HG02588 (cell line): ENCODE results near the gene PARD6G.

Experiments used
- ATAC-seq: cut with Tn5 transposase; IDR thresholded peaks from one replicate; pipeline ENCODE4 v1.9.1; 2021; ENCODE audit warnings: mild to moderate bottlenecking, moderate library complexity; ENCODE audit not compliant: unreplicated experiment

PARD6G gene

DNA sequence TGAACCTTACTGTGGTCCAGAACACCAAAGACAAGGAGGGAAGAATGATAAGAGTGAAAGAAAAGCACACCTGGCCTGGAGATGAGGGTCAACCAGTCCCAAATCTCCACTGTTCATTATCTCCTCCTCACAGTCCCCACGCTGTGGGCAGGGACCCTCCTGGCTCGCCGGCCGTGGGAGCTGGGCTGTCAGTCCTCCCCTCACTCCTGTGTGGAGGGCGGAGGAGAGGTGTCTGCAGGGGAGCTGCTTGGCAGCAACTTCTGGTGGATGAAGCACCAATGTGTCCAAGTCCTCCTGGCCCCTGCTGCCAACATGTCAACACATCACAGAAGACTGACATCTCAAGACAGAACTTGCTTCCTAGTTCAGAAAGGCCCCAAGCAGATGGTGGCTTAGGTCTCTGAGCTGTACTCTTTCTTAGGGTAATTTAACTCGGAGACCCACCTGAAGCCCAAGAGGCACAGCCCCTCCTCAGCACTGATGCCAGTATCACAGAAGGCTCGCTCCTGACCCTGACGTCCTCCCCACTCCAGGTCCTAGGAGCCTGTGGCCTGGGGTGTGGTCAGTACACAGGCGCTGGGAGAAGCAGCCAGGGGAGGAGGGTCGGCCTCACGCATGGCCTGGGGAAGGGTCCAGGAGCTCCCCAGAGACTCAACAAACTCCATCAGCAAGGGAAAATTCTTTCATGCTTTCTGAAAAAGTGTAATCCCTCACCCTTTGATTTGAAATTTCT lies 54.5 kb downstream of the PARD6G start:
- no peak for ATAC-seq

DNA sequence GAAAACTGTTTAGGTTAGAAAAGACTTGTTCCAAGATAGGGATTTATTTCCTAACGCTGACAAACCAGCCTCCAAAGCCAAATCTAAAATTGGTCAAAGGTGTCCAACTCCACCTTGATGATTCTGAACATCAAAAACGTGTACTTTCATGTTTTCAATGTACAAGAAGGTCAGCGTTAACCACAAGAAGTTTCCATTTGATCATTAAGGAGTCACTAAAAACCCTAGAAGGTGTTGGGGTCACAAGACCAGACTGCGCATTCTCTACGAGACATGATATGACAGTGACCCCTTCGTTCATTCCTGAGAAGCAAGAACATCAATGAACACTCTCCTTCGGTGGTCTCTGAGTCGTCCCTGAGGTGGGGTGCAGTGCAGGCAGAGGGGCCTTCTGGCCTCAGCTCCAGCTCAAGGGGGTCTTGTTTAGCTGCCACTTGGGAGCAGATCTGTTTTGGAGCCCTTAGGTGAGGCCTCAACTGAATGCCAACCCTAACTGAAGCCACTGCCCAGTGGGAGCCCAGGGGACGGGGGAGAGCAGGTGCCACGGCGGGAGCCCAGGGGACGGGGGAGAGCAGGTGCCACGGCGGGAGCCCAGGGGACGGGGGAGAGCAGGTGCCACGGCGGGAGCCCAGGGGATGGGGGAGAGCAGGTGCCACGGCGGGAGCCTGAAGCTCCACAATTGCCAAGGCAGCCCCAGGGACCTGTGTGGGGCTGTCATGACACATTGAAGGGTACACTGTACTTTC lies 55.2 kb downstream of the PARD6G start:
- ATAC-seq, result no peak

DNA sequence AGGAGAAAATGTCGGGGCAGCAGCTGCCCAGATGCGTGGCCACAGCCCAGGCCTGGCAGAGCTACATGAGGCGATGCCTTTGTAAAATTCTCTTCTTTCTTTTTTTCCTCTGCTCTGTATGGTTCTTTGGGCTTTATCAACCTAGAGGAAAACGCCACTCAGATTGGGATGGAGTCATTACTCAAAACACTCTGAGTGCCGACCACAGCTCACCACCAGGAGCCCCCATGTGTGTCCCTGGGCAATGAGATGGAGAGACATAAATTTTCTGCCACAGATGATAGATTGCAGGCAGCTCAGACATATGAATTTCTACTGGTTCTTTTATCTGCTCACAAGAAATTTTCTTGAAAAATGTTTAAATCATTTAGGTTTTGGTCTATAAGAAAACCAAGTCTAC lies 56.0 kb downstream of the PARD6G start:
- ATAC-seq, result no peak

GRCh38 chr18:80190311-80190710 lies 57.0 kb downstream of the PARD6G start:
- no peak for ATAC-seq

GRCh38 chr18:80189531-80189865 lies 57.8 kb downstream of the PARD6G start:
- no peak for ATAC-seq

DNA sequence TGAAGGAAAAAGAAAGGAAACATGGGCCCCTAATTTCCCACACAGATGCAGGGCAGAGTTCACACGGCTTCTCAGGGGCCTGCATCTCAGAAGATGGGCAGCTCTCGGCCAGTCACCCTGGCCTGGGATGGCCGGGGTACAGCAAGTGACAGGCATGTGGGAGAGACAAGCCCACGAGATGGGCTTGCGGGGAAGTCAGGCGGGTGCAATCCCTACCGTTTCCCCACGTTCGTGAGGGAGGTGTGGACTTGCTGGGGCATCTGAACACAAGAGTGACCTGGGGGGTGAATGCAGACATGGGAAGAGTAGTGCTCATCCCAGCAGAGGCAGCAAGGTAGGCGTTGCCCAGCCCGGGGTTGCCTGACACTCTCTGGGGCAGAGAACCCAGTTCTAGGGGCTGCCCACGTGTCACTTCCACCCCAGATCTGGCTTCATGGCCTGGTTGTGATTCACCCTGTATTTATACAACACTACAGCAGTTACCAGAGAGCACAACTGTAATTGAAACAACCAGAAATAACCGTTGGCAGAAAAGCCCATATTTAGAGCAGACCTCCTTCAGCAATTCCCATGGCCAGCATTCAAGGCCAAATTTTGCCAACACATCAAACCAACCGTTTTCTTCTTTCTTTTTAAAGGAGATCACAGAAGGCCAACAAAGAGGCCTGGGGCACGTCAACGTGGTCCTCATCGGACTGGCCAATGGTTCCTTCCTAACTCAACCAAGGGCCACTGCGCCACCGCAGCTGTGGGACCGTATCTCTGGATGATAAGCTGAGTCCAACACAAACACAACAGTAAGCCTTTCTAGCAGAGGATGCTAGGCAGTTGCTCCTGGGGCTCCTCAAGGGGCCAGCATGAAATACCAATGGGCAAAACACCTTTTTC lies 58.4 kb downstream of the PARD6G start:
- ATAC-seq, result no peak

DNA sequence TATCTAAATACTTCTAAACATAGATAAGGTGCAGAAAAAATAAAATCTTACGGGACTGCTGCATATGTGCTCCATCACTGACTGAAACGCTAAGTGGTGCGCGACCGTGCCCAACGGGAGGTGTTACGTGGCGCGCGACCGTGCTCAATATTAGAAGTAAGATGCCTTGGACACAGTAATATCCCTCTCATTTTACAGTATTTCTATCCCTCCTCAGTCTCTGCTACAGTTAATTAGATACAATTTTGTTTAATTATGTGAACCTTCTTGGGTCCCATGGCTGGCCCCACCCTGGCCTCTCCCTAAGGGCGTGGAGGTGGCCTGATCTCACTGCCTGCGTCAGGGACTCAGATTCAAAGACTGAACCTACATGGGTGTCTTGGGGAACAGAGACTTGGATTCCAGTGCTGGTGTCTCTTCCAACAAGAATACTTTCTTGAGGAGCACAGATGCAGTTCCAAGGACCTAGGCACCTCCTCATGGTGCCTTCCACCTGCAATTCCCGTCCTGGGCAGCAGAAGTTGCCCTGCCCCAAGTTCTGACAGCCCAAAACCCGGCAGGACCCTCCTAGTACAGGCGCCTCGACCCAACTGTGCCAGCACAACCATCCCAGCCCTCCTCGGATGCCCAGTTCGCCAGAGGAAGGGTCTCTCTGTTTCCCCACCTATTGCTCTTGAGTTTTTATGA lies 59.2 kb downstream of the PARD6G start:
- no peak for ATAC-seq

- ATAC-seq, result no peak
Observed at GRCh38 chr18:80185545-80185944, 61.8 kb downstream of the PARD6G start.

- ATAC-seq, result no peak
Observed at GRCh38 chr18:80184243-80184772, 63.0 kb downstream of the PARD6G start.

DNA sequence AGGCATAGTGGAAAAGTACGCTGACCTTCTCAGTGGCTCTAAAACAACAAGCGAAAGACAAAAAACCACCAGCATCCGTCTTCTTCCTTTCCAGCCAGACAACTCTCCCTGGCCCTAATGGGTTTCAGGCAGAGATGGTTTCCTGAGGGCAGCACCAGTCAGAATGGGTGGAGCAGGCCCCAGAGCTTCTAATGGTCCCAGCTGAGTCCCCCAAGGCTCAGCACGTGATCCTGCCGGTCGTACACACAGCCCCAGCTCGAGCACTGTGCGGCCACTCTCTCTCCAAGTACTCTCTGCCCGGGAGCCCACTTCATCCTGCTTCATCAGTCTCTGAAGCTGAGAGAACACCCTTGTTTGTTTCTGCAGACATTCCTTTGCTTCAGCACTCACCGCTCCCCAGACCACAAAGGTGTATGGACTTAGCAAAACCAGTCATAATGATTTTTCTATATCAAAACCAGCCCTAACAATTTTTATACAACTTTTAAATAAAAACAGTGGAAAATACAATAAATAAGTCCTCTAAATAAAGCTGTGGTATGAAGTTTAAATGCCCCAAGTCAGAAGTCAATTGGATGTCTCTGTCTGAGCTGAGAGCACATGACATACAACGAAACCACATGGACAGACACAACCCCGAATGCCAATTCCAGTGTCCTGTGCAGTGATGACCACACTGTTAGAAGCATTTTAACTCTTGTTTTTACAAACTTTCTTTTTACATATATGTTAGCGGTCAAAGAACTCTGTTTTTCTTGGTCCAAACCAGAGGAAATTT lies 63.9 kb downstream of the PARD6G start:
- ATAC-seq, result no peak

DNA sequence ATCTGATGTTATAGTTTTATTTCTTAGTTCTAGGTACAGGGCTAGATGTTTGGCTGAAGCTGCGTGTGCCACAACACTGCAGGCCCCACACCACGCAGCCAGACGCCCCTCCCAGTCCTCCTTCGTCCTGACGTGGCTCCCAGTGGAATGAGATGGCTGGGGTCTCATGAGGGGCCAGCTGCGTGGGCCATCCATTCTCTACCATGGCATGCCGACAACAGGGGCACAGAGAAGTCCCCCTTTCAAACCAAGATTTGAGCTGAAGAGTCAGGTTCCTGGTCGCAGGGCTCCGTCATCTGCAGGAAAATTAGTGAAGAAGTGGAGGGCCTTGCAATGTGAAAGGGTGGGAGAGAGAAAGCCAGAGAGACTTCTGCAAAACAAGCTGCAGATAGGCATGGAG lies 64.5 kb downstream of the PARD6G start:
- ATAC-seq, result no peak

DNA sequence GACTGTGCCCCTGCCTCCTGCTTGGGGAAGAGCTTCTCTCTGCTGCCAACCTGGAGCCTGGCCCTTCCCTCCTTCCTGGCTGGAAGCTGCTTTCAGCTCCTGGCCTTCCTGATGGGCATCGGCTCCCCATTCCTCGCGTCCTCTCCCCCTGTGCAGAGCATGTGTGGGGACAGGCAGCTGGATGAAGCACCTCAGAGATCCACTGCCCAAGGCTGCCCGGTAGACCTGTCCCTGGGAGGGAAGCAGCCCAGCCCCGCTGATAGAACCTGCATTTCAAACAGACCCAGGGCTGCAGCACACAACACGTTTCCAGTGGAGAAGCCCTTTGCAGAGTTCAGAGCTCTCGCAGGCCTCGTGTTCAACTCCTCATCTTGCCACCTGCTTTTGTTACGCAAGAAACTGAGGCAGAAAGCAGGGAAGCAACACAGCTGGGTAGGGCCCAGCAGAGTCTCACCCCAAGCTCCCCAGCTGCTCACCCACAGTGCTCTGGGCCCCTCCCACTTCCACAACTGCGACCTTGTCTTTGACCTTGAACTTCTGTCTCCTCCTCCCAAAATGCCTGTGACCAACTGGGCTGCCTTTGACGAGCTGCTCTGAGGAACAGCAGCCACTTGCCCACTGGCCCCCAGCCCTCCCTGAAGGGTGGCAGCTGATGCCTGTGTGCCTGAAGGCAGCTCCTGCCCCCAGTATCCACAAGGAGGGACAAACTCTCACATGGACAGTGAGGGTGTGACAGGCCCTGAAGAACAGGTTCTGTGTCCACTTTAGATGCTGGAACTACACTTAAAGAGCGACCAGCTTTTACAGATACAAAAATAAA lies 65.5 kb downstream of the PARD6G start:
- no peak for ATAC-seq

DNA sequence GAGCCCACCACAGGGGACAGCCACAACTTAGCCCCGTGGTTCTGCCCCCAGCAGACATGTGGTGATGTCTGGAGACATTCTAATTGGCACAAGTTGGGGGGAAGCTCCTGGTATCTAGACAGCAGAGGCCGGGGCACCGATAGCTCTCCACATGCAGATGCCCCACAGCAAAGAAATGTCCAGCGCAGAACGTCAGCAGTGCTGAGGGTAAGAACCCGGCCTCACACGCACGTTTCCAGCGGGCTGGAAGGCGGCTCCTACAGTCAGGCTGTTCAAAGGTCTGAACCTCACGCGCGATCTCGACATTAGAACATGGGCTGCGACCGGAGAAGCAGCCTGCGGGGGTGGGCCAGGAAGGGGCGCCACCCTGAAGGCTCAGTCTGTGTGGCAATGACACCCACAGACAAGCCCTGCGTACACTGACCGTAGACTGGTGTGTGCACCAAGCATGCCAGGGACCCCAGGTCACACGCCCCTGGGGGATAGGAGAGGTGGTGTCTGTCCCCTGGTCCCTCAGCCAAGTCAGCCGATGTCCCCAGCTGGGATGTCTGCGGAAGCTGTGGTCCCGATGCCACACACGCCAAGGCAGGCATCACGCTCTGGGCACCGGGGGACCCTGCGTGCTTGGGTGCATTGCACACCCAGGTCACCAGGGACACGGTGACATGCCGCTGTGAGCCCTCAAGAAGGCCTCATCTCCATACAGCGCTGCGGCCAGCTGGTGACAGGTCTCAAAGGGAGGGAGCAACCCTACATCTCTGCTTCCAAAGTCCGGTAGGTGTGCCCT lies 66.3 kb downstream of the PARD6G start:
- no peak for ATAC-seq

DNA sequence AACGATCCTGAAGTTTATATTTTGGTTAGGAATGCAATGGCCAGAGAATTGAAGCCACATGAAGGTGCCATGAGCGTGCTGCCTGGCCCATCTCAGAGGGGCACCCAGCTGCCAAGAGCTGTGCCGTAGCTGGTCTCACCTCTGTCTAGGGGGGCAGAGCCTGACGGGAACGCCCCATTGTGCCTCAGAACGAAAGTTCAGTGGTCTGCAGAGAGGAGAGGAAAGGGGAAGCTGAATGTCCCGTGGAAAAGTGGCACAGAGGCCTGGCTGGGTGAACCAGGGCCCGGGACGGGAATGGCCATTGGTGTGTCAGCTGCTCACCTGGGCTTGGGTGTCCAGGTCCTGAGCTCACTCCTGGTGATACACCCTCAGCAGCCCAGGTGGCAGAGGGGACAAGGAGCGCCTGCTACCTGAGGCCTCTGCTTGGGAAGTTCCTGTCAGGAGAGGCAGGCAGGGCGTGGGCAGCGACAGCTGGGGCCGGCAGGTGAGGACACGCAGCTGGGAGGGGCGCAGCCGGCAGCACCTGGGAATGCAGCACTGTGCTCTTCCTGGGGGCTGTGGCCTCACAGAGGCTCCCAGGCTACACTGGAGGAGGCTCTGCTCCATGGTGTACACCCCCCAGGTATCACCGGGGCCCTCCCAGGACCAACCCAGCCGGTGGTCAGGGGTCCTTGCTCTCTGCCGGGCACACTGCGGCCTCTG lies 67.3 kb downstream of the PARD6G start:
- no peak for ATAC-seq

DNA sequence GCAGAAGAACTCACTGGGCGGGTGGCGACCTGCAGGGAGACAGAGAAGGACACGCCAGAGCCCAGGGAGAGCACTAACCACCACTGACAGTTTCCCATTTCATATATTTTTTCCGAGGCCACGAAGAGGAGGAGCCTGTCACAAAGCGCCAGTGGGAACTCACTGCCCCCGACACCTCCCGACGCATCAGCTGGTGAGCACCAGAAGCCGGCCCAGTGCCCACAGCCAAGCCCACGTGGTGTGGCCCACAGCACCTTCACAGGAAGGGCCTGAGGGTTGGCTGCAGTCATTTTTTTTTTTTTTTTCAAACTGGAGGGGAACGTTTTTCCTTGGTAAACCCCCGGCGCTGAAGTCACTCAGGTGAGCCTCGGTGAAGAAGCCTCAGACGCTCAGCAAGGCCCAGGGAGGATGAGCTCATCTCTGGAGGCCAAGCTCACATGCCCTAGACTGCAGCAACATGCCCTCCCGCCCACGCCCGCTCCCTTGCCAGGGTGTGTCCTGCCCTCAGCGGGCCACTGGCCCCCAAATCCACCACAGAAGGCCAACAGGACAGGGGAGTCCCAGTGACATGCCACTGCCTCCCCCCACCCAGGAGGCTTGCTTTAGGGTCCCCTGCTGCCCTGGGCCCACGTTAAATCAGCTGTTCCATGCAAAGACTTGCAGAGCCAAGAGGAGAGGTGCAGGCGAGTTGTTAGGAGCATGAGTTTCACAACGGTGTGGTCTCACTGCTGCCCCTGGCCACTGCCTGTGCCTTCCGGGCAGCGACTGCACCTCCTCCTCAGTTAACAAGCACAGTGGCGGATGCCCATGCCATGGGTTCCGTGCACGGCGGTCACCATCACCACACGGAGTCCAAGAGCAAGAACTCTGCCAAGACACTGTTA lies 68.1 kb downstream of the PARD6G start:
- ATAC-seq, result no peak

- no peak for ATAC-seq
Observed at GRCh38 chr18:80177128-80177527, 70.2 kb downstream of the PARD6G start.
